Transverse colon (tissue), 4 donors: Measurements from ENCODE around the gene NEK1. TPM values are rescaled to one million over a fixed set of nuclear protein-coding genes. Genes with fewer than 3 reads are reported as not detected.
A peak's percentile ranks its signal among the peaks of the same experiment; 100 is the strongest.

Source experiments
- DNase-seq: peaks from one replicate; pipeline ENCODE4 v3.0.0-alpha.2; 2019
- H3K27ac ChIP-seq, 4 donors: fragments of 200-600 bp; sonication (generic); 2 replicates each; pipeline ENCODE4 v1.5.1; 2016 to 2018; ENCODE audit warnings: inconsistent platforms in 4 of 4
- H3K27me3 ChIP-seq: fragments of 200-600 bp; sonication (generic); 2 replicates; pipeline ENCODE4 v1.5.1; 2017; ENCODE audit warnings: inconsistent platforms
- H3K36me3 ChIP-seq, 4 donors: fragments of 200-600 bp; sonication (generic); 2 replicates each; pipeline ENCODE4 v1.5.1; 2017 to 2019; ENCODE audit warnings: inconsistent platforms in 4 of 4
- H3K4me1 ChIP-seq, 4 donors: fragments of 200-600 bp; sonication (generic); 2 replicates each; pipeline ENCODE4 v1.5.1; 2017 to 2020; ENCODE audit warnings: inconsistent platforms in 4 of 4
- H3K4me3 ChIP-seq, 4 donors: fragments of 200-600 bp; sonication (generic); 1 replicate in 1 of 4; 2 replicates in 3 of 4; pipeline versions ENCODE4 v1.5.1 to v1.6.1; 2017 to 2019; ENCODE audit warnings: inconsistent platforms in 4 of 4
- H3K9me3 ChIP-seq, 2 donors: fragments of 200-600 bp; sonication (generic); 2 replicates each; pipeline ENCODE4 v1.5.1; 2017 to 2019; ENCODE audit warnings: inconsistent platforms in 2 of 2
- EP300 ChIP-seq: sonication (generic); formaldehyde crosslinking; IDR thresholded peaks from one replicate; pipeline ENCODE4 v1.6.1; 2017; ENCODE audit warnings: antibody characterized with exemption, low read depth
- POLR2A ChIP-seq: fragments of 450-650 bp; IDR thresholded peaks from one replicate; pipeline ENCODE4 v1.6.1; 2016; ENCODE audit warnings: antibody characterized with exemption, mild to moderate bottlenecking, moderate library complexity
- POLR2AphosphoS5 ChIP-seq, 3 donors: sonication (generic); formaldehyde crosslinking; IDR thresholded peaks; one replicate each; pipeline ENCODE4 v1.6.1; 2016; ENCODE audit warnings: antibody characterized with exemption in 3 of 3
- WGBS, 2 donors: methylation state at CpG; one replicate each; pipeline ENCODE4 v1.1.5; 2018; ENCODE audit warnings: low coverage in 1 of 2; 5-methylcytosine and 5-hydroxymethylcytosine counted together
- in situ Hi-C, 4 donors: fragments of 200-750 bp; cut with MboI; loops; one replicate each; pipeline versions ENCODE4 v1.15.0 to v1.15.1; 2017; ENCODE audit warnings: low sequenced_read_pairs in 3 of 4, low pct_ligation_motif_present in 1 of 4, low pct_unique_long_range_greater_than_20kb in 1 of 4
- intact Hi-C: fragments of 100-400 bp; cut with DNase I; formaldehyde crosslinking; loops from one replicate; pipeline ENCODE4 v1.15.1; 2023; ENCODE audit warnings: low total_unique reads
- total RNA-seq, 4 donors: library from RNA; depleted of rRNA; stranded (reverse); fragments of >200 nt; gene quantifications; one replicate each; pipeline ENCODE4 v1.1.0, GENCODE V29; 2016
- TF ChIP-seq, protein P1 (sequence below), 5 experiments: fragments of 200-600 bp in 3 of 5; fragments of 450-650 bp in 2 of 5; sonication (generic) in 3 of 5; IDR thresholded peaks; 1 replicate in 2 of 5; 2 replicates in 3 of 5; pipeline ENCODE4 v1.5.1; 2016 to 2017; ENCODE audit warnings: antibody characterized with exemption in 5 of 5, inconsistent platforms in 3 of 5, mild to moderate bottlenecking in 2 of 5, moderate library complexity in 1 of 5

Gene NEK1
- total RNA-seq, 4 donors from 2014 or later, result 7.6 to 14.9 (median 10.2) TPM

DNA sequence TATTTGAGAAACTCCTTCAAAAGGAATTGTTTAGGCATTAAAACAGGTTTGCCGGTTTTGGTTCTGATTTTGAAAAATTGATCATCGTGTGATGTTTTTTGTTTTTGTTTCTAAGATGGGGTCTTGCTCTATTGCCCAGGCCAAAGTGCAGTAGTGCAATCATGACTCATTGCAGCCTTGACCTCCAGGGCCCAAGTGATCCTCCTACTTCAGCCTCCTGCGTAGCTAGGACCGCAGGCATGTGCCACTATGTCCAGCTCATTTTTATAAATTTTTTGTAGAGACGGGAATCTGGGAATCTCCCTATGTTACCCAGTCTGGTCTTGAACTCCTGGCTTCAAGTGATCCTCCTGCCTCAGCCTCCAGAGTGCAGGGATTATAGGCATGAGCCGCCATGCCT, 43.0 kb upstream of the NEK1 start:
- Histone ChIP-seq H3K4me1 (peaks cover 3 to 56% (median 28%) of the 10 kb centered on the region in 4 donors), H3K36me3 (no peaks in the 10 kb centered on the region), H3K4me3 (no peak overlapping the region), H3K27ac (no peak overlapping the region), H3K9me3 (no peaks in the 10 kb centered on the region), H3K27me3 (no peaks in the 10 kb centered on the region)
- 93 to 96% methylated on average over 5 to 6 of the region's 6 CpGs for WGBS, 2 donors
- in situ Hi-C loops (no loop called here), intact Hi-C loops (no loop called here)
- DNase-seq, result no peak
- no peak for TF ChIP-seq POLR2AphosphoS5 (IDR thresholded peaks at IDR 0.05)
- TF ChIP-seq POLR2A, result no peak
- TF ChIP-seq, protein P1, sequence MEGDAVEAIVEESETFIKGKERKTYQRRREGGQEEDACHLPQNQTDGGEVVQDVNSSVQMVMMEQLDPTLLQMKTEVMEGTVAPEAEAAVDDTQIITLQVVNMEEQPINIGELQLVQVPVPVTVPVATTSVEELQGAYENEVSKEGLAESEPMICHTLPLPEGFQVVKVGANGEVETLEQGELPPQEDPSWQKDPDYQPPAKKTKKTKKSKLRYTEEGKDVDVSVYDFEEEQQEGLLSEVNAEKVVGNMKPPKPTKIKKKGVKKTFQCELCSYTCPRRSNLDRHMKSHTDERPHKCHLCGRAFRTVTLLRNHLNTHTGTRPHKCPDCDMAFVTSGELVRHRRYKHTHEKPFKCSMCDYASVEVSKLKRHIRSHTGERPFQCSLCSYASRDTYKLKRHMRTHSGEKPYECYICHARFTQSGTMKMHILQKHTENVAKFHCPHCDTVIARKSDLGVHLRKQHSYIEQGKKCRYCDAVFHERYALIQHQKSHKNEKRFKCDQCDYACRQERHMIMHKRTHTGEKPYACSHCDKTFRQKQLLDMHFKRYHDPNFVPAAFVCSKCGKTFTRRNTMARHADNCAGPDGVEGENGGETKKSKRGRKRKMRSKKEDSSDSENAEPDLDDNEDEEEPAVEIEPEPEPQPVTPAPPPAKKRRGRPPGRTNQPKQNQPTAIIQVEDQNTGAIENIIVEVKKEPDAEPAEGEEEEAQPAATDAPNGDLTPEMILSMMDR (IDR thresholded peaks at IDR 0.05), result no peak
- no peak for TF ChIP-seq EP300

DNA sequence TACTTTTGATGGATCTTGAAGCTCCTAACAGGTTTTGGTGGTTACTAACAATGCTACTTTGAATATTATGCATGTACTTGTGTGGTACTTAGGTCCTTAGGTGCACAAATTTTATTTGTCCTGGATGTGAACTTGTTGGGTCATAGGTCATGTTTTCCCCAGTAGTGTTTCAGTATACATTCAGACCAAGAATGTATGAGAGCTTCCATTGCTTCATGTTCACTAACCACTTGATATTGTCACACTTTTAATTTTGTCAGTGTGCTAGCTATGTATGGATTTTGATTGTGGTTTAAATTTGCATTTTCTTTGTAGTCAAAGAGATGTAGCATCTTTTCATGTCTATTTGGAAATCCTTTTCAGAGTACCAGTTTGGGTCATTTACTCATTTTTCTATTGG, 40.2 kb upstream of the NEK1 start:
- TF ChIP-seq EP300 (no peak), POLR2AphosphoS5 (IDR thresholded peaks at IDR 0.05) (no peak), POLR2A (no peak)
- TF ChIP-seq, protein P1 (IDR thresholded peaks at IDR 0.05), result no peak
- Histone ChIP-seq H3K36me3 (no peaks in the 10 kb centered on the region), H3K9me3 (no peaks in the 10 kb centered on the region), H3K27me3 (no peaks in the 10 kb centered on the region), H3K4me1 (peaks cover 0 to 51% (median 26%) of the 10 kb centered on the region in 4 donors), H3K27ac (no peak overlapping the region), H3K4me3 (no peak overlapping the region)
- intact Hi-C loops (no loop called here), in situ Hi-C loops (no loop called here)
- no peak for DNase-seq

DNA sequence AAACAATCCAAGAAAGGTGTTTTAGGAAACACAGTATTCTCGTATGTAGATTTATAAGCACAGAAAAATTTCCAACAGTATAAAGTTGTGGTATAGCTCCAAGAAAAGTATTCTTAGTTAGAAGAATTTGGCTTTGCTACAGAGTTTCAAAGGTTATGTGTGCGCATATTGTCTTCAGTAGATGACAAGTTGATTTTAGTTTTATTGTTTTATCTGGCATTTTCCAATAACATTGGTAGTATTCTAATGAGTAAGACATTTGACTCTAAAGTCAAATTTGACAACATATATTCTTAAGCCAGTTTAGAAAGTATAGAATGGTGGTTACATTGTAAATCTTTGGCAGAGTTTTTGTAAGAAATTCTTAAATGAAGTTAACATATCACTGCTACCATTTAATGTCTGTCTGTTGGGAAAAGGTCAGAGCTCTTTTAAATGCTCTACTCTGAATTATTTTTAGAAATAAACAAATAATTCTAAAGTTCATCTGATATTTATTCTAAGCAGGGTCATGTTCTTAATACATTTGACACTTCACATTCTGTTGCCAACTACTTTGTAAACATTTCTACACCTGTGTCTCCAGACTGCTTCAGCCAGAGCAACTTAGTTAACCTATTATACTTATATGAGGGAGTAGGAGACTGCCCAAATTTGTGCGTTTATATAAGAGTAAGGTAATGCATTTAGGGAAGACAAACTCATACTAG, 38.0 kb upstream of the NEK1 start:
- Histone ChIP-seq H3K27me3 (no peaks in the 10 kb centered on the region), H3K4me3 (no peak overlapping the region), H3K9me3 (no peaks in the 10 kb centered on the region), H3K4me1 (peaks cover 0 to 53% (median 23%) of the 10 kb centered on the region in 4 donors), H3K36me3 (no peaks in the 10 kb centered on the region), H3K27ac (peak overlapping the region; percentile 42 to 56 (median 48))
- 32 to 40% methylated on average over 3 of the region's 3 CpGs for WGBS, 2 donors
- TF ChIP-seq EP300 (no peak), POLR2A (no peak), POLR2AphosphoS5 (IDR thresholded peaks at IDR 0.05) (no peak)
- TF ChIP-seq, protein P1 (IDR thresholded peaks at IDR 0.05), result no peak
- DNase-seq, result no peak
- in situ Hi-C loops (no loop called here), intact Hi-C loops (no loop called here)

DNA sequence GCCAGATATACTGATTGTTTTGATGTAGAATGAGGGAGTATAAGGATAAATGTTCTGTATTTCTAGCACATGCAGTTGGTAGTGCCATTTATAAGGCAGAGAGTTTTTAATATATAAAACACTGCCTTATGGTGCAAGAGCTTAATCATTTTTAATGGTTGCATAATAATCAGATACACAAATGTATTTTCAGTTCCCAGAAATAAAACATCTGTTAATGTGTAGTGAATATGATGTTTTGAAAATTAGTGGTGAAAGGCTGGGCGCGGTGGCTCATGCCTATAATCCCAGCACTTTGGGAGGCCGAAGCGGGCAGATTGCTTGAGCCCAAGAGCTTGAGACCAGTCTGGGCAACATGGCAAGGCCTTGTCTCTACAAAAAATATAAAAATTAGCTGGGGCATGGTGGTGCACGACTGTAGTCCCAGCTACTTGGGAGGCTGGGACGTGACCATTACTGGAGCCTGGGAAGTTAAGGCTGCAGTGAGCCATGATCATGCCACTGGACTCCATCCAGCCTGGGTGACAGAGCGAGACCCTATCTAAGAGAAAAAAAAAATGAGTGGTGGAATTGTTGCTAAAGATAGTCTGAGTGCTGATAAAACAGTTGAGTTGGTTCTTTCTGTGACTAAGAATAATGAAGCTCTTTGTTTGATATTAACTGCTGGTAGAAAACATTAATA, 37.3 kb upstream of the NEK1 start:
- no peaks in the 10 kb centered on the region for H3K27me3 ChIP-seq
- peak overlapping the region; percentile 42 to 56 (median 48) for H3K27ac ChIP-seq
- intact Hi-C loops (no loop called here), in situ Hi-C loops (loop anchor here in 1 of 4 donors (25.0 kb wide), 1 partner anchor 388 kb away; the partner anchor contains the start of gene MFAP3L)
- peaks cover 0 to 60% (median 23%) of the 10 kb centered on the region in 4 donors for H3K4me1 ChIP-seq
- H3K9me3 ChIP-seq, result no peaks in the 10 kb centered on the region
- WGBS, 2 donors, result 72 to 76% methylated on average over 3 to 7 of the region's 7 CpGs
- H3K4me3 ChIP-seq, result no peak overlapping the region
- TF ChIP-seq EP300, result no peak
- TF ChIP-seq, protein P1 (IDR thresholded peaks at IDR 0.05), result no peak
- no peak for TF ChIP-seq POLR2A
- no peak for TF ChIP-seq POLR2AphosphoS5 (IDR thresholded peaks at IDR 0.05)
- no peak for DNase-seq
- H3K36me3 ChIP-seq, result no peaks in the 10 kb centered on the region
